22Rv1 (cell line): ENCODE results near the gene OPN4.

Experiments
- H3K27ac ChIP-seq: fragments of 450-650 bp; 2 replicates; pipeline ENCODE4 v1.5.1; 2017
- CTCF ChIP-seq: fragments of 450-650 bp; IDR thresholded peaks from 2 replicates; pipeline ENCODE4 v1.5.1; 2017; ENCODE audit warnings: mild to moderate bottlenecking
- ZFX ChIP-seq: fragments of 450-650 bp; IDR thresholded peaks from 2 replicates; pipeline ENCODE4 v1.6.1; 2017; ENCODE audit warnings: antibody characterized with exemption, borderline replicate concordance

OPN4 gene

GRCh38 chr10:86628311-86628710 is 26.0 kb upstream of the OPN4 start:
- TF ChIP-seq ZFX = no peak
- no peak for TF ChIP-seq CTCF
- H3K27ac ChIP-seq = no peak overlapping the region

- TF ChIP-seq CTCF = no peak
- no peak for TF ChIP-seq ZFX
- H3K27ac ChIP-seq = no peak overlapping the region
Observed at GRCh38 chr10:86630079-86630478, 24.3 kb upstream of the OPN4 start.

- H3K27ac ChIP-seq = no peak overlapping the region
- TF ChIP-seq ZFX (no peak), CTCF (no peak)
Observed at GRCh38 chr10:86632009-86632800, 22.1 kb upstream of the OPN4 start.

GRCh38 chr10:86632951-86633350 is 21.4 kb upstream of the OPN4 start:
- no peak overlapping the region for H3K27ac ChIP-seq
- TF ChIP-seq ZFX (no peak), CTCF (no peak)

- TF ChIP-seq ZFX (no peak), CTCF (no peak)
- no peak overlapping the region for H3K27ac ChIP-seq
Observed at GRCh38 chr10:86635402-86635801, 18.9 kb upstream of the OPN4 start.

- TF ChIP-seq ZFX (no peak), CTCF (no peak)
Observed at GRCh38 chr10:86636311-86636710, 18.0 kb upstream of the OPN4 start.

GRCh38 chr10:86642021-86642420 is 12.3 kb upstream of the OPN4 start:
- TF ChIP-seq ZFX (no peak), CTCF (no peak)
- H3K27ac ChIP-seq = no peak overlapping the region

More at GRCh38 chr10:86636311-86636710, 18.0 kb upstream of the OPN4 start:
- H3K27ac ChIP-seq = no peak overlapping the region
